Liver (tissue), 9 donors: Measurements from ENCODE around the gene SAV1. TPM values are rescaled to one million over a fixed set of nuclear protein-coding genes. Genes with fewer than 3 reads are reported as not detected.

Experiments
- DNase-seq: peaks from one replicate; pipeline ENCODE4 v3.0.0-alpha.2; 2017; ENCODE audit warnings: low spot score
- H3K27ac ChIP-seq, 2 donors: one replicate each; pipeline ENCODE4 v1.7.0; 2013; ENCODE audit warnings: inconsistent platforms in 2 of 2, low read length in 2 of 2, control low read depth in 1 of 2, low read depth in 1 of 2, mild to moderate bottlenecking in 1 of 2
- H3K27me3 ChIP-seq, 4 donors: one replicate each; pipeline versions ENCODE4 v1.6.1 to v1.7.0; 2013; ENCODE audit warnings: low read length in 3 of 4, inconsistent platforms in 1 of 4, mild to moderate bottlenecking in 1 of 4, moderate library complexity in 1 of 4; ENCODE audit not compliant: control insufficient read depth in 4 of 4, insufficient read depth in 4 of 4
- H3K36me3 ChIP-seq, 4 donors: one replicate each; pipeline versions ENCODE4 v1.6.1 to v1.7.0; 2013; ENCODE audit warnings: low read length in 3 of 4, mild to moderate bottlenecking in 3 of 4, low read depth in 1 of 4, moderate library complexity in 1 of 4; ENCODE audit not compliant: control insufficient read depth in 4 of 4, insufficient read depth in 3 of 4
- H3K4me1 ChIP-seq, 4 donors: one replicate each; pipeline versions ENCODE4 v1.6.1 to v1.7.0; 2013; ENCODE audit warnings: low read length in 3 of 4, mild to moderate bottlenecking in 3 of 4, moderate library complexity in 1 of 4; ENCODE audit not compliant: control insufficient read depth in 4 of 4, insufficient read depth in 4 of 4
- H3K4me3 ChIP-seq, 3 donors: one replicate each; pipeline versions ENCODE4 v1.6.1 to v1.7.0; 2013; ENCODE audit warnings: low read length in 3 of 3, control low read depth in 1 of 3, low read depth in 1 of 3, mild to moderate bottlenecking in 1 of 3
- H3K9ac ChIP-seq, 2 donors: one replicate each; pipeline ENCODE4 v1.7.0; 2013; ENCODE audit warnings: low read length in 2 of 2, mild to moderate bottlenecking in 2 of 2, moderate library complexity in 2 of 2, control low read depth in 1 of 2, low read depth in 1 of 2
- H3K9me3 ChIP-seq, 4 donors: one replicate each; pipeline versions ENCODE4 v1.6.1 to v1.7.0; 2013; ENCODE audit warnings: low read length in 3 of 4; ENCODE audit not compliant: control insufficient read depth in 4 of 4
- EGR1 ChIP-seq, 2 donors: IDR thresholded peaks; 2 replicates each; pipeline ENCODE4 v1.6.1; 2016 to 2018; ENCODE audit warnings: antibody characterized with exemption in 2 of 2, low read depth in 2 of 2
- FOXA1 ChIP-seq: IDR thresholded peaks from 2 replicates; pipeline ENCODE4 v1.6.1; 2016; ENCODE audit warnings: antibody characterized with exemption
- FOXA2 ChIP-seq: IDR thresholded peaks from 2 replicates; pipeline ENCODE4 v1.6.1; 2016; ENCODE audit warnings: antibody characterized with exemption
- GABPA ChIP-seq, 2 donors: IDR thresholded peaks in 1 of 2; conservative IDR thresholded peaks in 1 of 2; 2 replicates each; pipeline ENCODE4 v1.6.1; 2016; ENCODE audit warnings: antibody characterized with exemption in 2 of 2, mild to moderate bottlenecking in 1 of 2, moderate library complexity in 1 of 2
- HNF4A ChIP-seq, 2 donors: conservative IDR thresholded peaks; 2 replicates each; pipeline ENCODE4 v1.6.1; 2016; ENCODE audit warnings: antibody characterized with exemption in 2 of 2, mild to moderate bottlenecking in 2 of 2
- HNF4G ChIP-seq: IDR thresholded peaks from 2 replicates; pipeline ENCODE4 v1.6.1; 2016; ENCODE audit warnings: antibody characterized with exemption
- JUND ChIP-seq, 2 donors: IDR thresholded peaks; 2 replicates each; pipeline ENCODE4 v1.6.1; 2016; ENCODE audit warnings: antibody characterized with exemption in 2 of 2
- NR2F2 ChIP-seq: IDR thresholded peaks from 2 replicates; pipeline ENCODE4 v1.6.1; 2016; ENCODE audit warnings: antibody characterized with exemption
- RAD21 ChIP-seq, 2 donors: IDR thresholded peaks; 2 replicates each; pipeline ENCODE4 v1.6.1; 2016; ENCODE audit warnings: antibody characterized with exemption in 2 of 2, mild to moderate bottlenecking in 2 of 2
- RXRA ChIP-seq, 2 donors: IDR thresholded peaks; 2 replicates each; pipeline ENCODE4 v1.6.1; 2017 to 2018; ENCODE audit warnings: antibody characterized with exemption in 2 of 2, mild to moderate bottlenecking in 1 of 2
- SP1 ChIP-seq: IDR thresholded peaks from 2 replicates; pipeline ENCODE4 v1.6.1; 2018; ENCODE audit warnings: antibody characterized with exemption, mild to moderate bottlenecking
- TAF1 ChIP-seq: conservative IDR thresholded peaks from 2 replicates; pipeline ENCODE4 v1.6.1; 2016; ENCODE audit warnings: antibody characterized with exemption, mild to moderate bottlenecking
- YY1 ChIP-seq: IDR thresholded peaks from 2 replicates; pipeline ENCODE4 v1.6.1; 2016; ENCODE audit warnings: antibody characterized with exemption, mild to moderate bottlenecking
- WGBS: extraction: QIAGEN DNeasy Blood & Tissue Kit; methylation state at CpG from one replicate; pipeline ENCODE4 v1.1.7; 2013; 5-methylcytosine and 5-hydroxymethylcytosine counted together
- polyA plus RNA-seq, 2 donors: library from polyadenylated mRNA; stranded (reverse) in 1 of 2; unstranded in 1 of 2; fragments of 200-250 nt in 1 of 2; fragments of >200 nt in 1 of 2; fragmentation: Nextera tagmentation in 1 of 2; extraction: Ambion mirVana in 1 of 2; gene quantifications; one replicate each; pipeline versions ENCODE4 v1.2.1 to v1.2.3, GENCODE V29; 2013 to 2015
- total RNA-seq, 2 donors: library from RNA; depleted of rRNA; stranded (reverse); fragments of >200 nt; gene quantifications; one replicate each; pipeline ENCODE4 v1.2.3, GENCODE V29; 2014
- TF ChIP-seq, protein P1 (sequence below): IDR thresholded peaks from 2 replicates; pipeline ENCODE4 v1.6.1; 2016; ENCODE audit warnings: antibody characterized with exemption
- TF ChIP-seq, protein P2 (sequence below): IDR thresholded peaks from 2 replicates; pipeline ENCODE4 v1.6.1; 2016; ENCODE audit warnings: antibody characterized with exemption
- TF ChIP-seq, protein P3 (sequence below): IDR thresholded peaks from 2 replicates; pipeline ENCODE4 v1.6.1; 2016; ENCODE audit warnings: antibody characterized with exemption
- TF ChIP-seq, protein P4 (sequence below): fragments of 150-350 bp; IDR thresholded peaks from 2 replicates; pipeline ENCODE4 v1.5.1; 2017; ENCODE audit warnings: improper control_type of control experiment, low read depth, low read length; ENCODE audit not compliant: missing input control
- TF ChIP-seq, protein P5 (sequence below): IDR thresholded peaks from 2 replicates; pipeline ENCODE4 v1.6.1; 2016; ENCODE audit warnings: antibody characterized with exemption, mild to moderate bottlenecking
- donor health status: healthy.
- donor health status: healthy.
- donor health status: healthy.
- donor health status: healthy.
- donor health status: healthy.

The SAV1 gene
- total and polyA plus RNA-seq, 4 donors = 4.9 to 14.0 (median 7.9) TPM

DNA sequence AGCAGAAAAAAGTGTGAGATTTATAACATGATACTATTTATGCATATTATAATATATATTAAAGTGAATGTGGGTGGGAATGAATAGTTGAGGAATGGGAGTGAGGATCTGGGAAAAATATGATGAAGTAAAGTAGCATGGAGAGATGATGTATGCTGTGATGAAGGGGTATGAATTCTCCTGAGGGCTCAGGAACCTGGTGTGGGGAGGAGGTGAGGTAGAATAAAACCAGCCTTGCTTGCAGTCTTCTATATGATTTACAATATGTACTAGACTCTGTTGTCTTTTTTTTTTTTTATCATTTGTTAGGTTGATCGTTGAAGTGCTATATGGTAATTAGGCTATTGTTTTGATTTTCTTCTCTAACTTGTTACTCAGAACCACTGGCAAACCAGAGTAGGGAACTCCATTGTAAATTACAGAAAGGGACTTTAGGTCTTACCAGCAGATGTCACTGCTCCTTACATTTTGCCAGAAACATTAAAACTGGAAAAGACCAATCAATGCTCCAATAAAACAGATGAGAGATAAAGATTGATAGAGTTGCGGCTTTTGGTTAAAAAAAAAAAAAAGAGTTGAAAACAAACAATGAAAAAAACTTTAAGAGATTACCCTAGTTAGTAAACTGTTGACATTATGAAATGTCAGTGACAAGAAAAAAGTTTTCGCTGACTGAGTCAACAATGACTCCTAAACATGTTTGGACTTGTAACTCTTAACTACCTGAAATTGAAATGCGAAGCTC lies 68.2 kb downstream of the SAV1 start:
- no peak for DNase-seq
- no peak for TF ChIP-seq SP1
- TF ChIP-seq RAD21 (IDR thresholded peaks at IDR 0.05) = peak; percentile 77 to 83
- no peak for TF ChIP-seq NR2F2
- TF ChIP-seq JUND (IDR thresholded peaks at IDR 0.05) = peak in 1 of 2 donors; percentile 4
- TF ChIP-seq, protein P1, sequence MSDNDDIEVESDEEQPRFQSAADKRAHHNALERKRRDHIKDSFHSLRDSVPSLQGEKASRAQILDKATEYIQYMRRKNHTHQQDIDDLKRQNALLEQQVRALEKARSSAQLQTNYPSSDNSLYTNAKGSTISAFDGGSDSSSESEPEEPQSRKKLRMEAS = no peak
- TF ChIP-seq TAF1 = no peak
- TF ChIP-seq, protein P2, sequence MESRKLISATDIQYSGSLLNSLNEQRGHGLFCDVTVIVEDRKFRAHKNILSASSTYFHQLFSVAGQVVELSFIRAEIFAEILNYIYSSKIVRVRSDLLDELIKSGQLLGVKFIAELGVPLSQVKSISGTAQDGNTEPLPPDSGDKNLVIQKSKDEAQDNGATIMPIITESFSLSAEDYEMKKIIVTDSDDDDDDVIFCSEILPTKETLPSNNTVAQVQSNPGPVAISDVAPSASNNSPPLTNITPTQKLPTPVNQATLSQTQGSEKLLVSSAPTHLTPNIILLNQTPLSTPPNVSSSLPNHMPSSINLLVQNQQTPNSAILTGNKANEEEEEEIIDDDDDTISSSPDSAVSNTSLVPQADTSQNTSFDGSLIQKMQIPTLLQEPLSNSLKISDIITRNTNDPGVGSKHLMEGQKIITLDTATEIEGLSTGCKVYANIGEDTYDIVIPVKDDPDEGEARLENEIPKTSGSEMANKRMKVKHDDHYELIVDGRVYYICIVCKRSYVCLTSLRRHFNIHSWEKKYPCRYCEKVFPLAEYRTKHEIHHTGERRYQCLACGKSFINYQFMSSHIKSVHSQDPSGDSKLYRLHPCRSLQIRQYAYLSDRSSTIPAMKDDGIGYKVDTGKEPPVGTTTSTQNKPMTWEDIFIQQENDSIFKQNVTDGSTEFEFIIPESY = no peak
- TF ChIP-seq GABPA (IDR thresholded peaks at IDR 0.05 in 1 of 2, conservative IDR thresholded peaks at IDR 0.05 in 1 of 2) = no peak
- peak; percentile 11 for TF ChIP-seq FOXA2
- TF ChIP-seq RXRA (IDR thresholded peaks at IDR 0.05) = peak in 1 of 2 donors; percentile 6
- TF ChIP-seq, protein P3, sequence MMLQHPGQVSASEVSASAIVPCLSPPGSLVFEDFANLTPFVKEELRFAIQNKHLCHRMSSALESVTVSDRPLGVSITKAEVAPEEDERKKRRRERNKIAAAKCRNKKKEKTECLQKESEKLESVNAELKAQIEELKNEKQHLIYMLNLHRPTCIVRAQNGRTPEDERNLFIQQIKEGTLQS = no peak
- TF ChIP-seq, protein P4, sequence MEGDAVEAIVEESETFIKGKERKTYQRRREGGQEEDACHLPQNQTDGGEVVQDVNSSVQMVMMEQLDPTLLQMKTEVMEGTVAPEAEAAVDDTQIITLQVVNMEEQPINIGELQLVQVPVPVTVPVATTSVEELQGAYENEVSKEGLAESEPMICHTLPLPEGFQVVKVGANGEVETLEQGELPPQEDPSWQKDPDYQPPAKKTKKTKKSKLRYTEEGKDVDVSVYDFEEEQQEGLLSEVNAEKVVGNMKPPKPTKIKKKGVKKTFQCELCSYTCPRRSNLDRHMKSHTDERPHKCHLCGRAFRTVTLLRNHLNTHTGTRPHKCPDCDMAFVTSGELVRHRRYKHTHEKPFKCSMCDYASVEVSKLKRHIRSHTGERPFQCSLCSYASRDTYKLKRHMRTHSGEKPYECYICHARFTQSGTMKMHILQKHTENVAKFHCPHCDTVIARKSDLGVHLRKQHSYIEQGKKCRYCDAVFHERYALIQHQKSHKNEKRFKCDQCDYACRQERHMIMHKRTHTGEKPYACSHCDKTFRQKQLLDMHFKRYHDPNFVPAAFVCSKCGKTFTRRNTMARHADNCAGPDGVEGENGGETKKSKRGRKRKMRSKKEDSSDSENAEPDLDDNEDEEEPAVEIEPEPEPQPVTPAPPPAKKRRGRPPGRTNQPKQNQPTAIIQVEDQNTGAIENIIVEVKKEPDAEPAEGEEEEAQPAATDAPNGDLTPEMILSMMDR = peak; percentile 60
- no peak for TF ChIP-seq EGR1 (IDR thresholded peaks at IDR 0.05; ENCODE audit: low read depth in 2 of 2)
- peak; percentile 35 for TF ChIP-seq YY1
- TF ChIP-seq, protein P5, sequence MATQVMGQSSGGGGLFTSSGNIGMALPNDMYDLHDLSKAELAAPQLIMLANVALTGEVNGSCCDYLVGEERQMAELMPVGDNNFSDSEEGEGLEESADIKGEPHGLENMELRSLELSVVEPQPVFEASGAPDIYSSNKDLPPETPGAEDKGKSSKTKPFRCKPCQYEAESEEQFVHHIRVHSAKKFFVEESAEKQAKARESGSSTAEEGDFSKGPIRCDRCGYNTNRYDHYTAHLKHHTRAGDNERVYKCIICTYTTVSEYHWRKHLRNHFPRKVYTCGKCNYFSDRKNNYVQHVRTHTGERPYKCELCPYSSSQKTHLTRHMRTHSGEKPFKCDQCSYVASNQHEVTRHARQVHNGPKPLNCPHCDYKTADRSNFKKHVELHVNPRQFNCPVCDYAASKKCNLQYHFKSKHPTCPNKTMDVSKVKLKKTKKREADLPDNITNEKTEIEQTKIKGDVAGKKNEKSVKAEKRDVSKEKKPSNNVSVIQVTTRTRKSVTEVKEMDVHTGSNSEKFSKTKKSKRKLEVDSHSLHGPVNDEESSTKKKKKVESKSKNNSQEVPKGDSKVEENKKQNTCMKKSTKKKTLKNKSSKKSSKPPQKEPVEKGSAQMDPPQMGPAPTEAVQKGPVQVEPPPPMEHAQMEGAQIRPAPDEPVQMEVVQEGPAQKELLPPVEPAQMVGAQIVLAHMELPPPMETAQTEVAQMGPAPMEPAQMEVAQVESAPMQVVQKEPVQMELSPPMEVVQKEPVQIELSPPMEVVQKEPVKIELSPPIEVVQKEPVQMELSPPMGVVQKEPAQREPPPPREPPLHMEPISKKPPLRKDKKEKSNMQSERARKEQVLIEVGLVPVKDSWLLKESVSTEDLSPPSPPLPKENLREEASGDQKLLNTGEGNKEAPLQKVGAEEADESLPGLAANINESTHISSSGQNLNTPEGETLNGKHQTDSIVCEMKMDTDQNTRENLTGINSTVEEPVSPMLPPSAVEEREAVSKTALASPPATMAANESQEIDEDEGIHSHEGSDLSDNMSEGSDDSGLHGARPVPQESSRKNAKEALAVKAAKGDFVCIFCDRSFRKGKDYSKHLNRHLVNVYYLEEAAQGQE = no peak
- peak; percentile 20 to 21 for TF ChIP-seq HNF4A (conservative IDR thresholded peaks at IDR 0.05)
- TF ChIP-seq HNF4G = no peak
- TF ChIP-seq FOXA1 = no peak
- Histone ChIP-seq H3K27me3 (no peaks in the 10 kb centered on the region), H3K27ac (peak overlapping the region in 1 of 2 donors; percentile 28), H3K36me3 (no peaks in the 10 kb centered on the region), H3K4me1 (peaks cover 0 to 8% (median 4%) of the 10 kb centered on the region in 4 donors), H3K4me3 (peak overlapping the region in 2 of 3 donors; percentile 1 to 31), H3K9ac (no peak overlapping the region), H3K9me3 (no peaks in the 10 kb centered on the region)
- 19% methylated on average over 4 of the region's 4 CpGs for WGBS
